SK-N-MC (cell line): ENCODE data around the gene SCCPDH.

Source experiments
- FOXP2 ChIP-seq: optimal IDR thresholded peaks from 2 replicates; pipeline ENCODE3; 2011; ENCODE audit warnings: mild to moderate bottlenecking, moderate library complexity; ENCODE audit not compliant: insufficient read depth; ENCODE audit errors: extremely low read length, control extremely low read depth
- POLR2AphosphoS5 ChIP-seq: IDR thresholded peaks from 2 replicates; pipeline ENCODE4 v1.6.1; 2012; ENCODE audit warnings: mild to moderate bottlenecking, low read depth, low read length, borderline replicate concordance

DNA sequence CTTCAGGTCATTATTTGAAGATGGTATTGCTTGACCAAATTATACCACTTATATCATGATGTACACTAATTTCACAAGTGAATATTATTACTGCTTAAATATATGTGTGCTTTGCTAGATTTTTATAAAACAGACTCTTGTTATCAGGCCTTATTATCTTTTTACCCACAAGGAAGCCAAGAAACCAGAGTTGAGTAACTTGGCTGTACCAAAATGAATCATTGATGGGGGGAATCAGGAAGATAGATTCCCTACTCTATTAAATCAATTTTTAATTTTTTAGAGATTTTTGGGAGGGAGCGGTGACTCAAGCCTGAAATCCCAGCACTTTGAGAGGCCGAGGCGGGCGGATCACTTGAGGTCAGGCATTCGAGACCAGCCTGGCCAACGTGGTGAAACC is 16.0 kb upstream of the SCCPDH start:
- TF ChIP-seq FOXP2, result no peak
- no peak for TF ChIP-seq POLR2AphosphoS5
